ENCODE measurements around the gene CACNA1C. TPM values are rescaled to one million over a fixed set of nuclear protein-coding genes. Genes with fewer than 3 reads are reported as not detected.

CACNA1C gene
- total and polyA plus RNA-seq, 2 of the 4 experiments (the other 2 are of a cell fraction): 1.6 to 2.6 TPM

- H4K8ac ChIP-seq (ENCODE audit: low read depth in 2 of 2, low read length in 2 of 2): peak overlapping the region in 1 of 2 experiments; percentile 10; a peak in 1 of 4 replicates
- POLR2A ChIA-PET (ENCODE audit: unreplicated experiment): no interaction called here
- intact Hi-C loops (cut with micrococcal nuclease): loop anchor here (1.0 kb wide), 1 partner anchor 43 kb away; no protein-coding TSS in a partner anchor
- TF ChIP-seq MAFK (IDR thresholded peaks at IDR 0.05; ENCODE audit: low read depth, low read length) (no peak), CHD1 (IDR thresholded peaks at IDR 0.05; ENCODE audit: low read depth, low read length) (no peak), USF2 (IDR thresholded peaks at IDR 0.05; ENCODE audit: low read depth, low read length) (no peak), CTCF (conservative IDR thresholded peaks at IDR 0.05; ENCODE audit: low read depth, low read length) (no peak), ELK1 (IDR thresholded peaks at IDR 0.05; ENCODE audit: borderline replicate concordance, low read depth, low read length) (no peak), RFX5 (IDR thresholded peaks at IDR 0.05; ENCODE audit: low read depth, low read length) (no peak), MAZ (IDR thresholded peaks at IDR 0.05; ENCODE audit: borderline replicate concordance, low read depth, low read length) (no peak), RCOR1 (IDR thresholded peaks at IDR 0.05; ENCODE audit: insufficient replicate concordance, low read length) (no peak), SMC3 (IDR thresholded peaks at IDR 0.05; ENCODE audit: low read depth, low read length) (no peak), MXI1 (IDR thresholded peaks at IDR 0.05; ENCODE audit: borderline replicate concordance, low read depth, low read length) (no peak), POLR2A (IDR thresholded peaks at IDR 0.05; ENCODE audit: low read depth, low read length) (no peak), NFE2L2 (IDR thresholded peaks at IDR 0.05; ENCODE audit: low read depth, low read length) (no peak), BHLHE40 (IDR thresholded peaks at IDR 0.05; ENCODE audit: low read depth, low read length) (no peak), FOS (IDR thresholded peaks at IDR 0.05; ENCODE audit: low read depth, low read length) (no peak), RAD21 (IDR thresholded peaks at IDR 0.05; ENCODE audit: low read length) (no peak)
Observed at GRCh38 chr12:2290516-2291065, 237.8 kb downstream of the CACNA1C start.

More at GRCh38 chr12:2290516-2291065, 237.8 kb downstream of the CACNA1C start:
- H3K79me1 ChIP-seq (ENCODE audit: low read depth in 1 of 2, low read length in 2 of 2): peaks cover 0 to 19% of the 10 kb centered on the region in 2 experiments; a peak in 1 of 4 replicates
- no peak overlapping the region; the same call in 1 of the 2 replicates for H4K91ac ChIP-seq (ENCODE audit: insufficient read depth, low read depth, low read length)
- no peak overlapping the region for H3K18ac ChIP-seq (ENCODE audit: low read depth, low read length)
- no peak overlapping the region for H3K9ac ChIP-seq (ENCODE audit: low read depth, low read length)
- H2BK120ac ChIP-seq (ENCODE audit: low read depth, low read length): 0 out of 2 replicates have a peak overlapping the region, but pooled peaks have one; percentile 18
- H4K5ac ChIP-seq (ENCODE audit: low read depth, low read length): no peak overlapping the region
- peak overlapping the region; percentile 19; the same call in 1 of the 3 replicates for H2BK15ac ChIP-seq (ENCODE audit: low read depth, low read length)
- CTCF ChIA-PET: interaction anchor here (0.6 to 1.9 kb wide), 3 partner anchors 40 to 206 kb away, joined by 3 to 4 read pairs (median 4); no protein-coding TSS in a partner anchor
- H3K4me3 ChIP-seq (ENCODE audit: insufficient read depth, low read depth, low read length): no peak overlapping the region
- dilution Hi-C loops (cut with HindIII; ENCODE audit: low sequenced_read_pairs, unreplicated experiment): no loop called here
- no peak overlapping the region for H3K56ac ChIP-seq (ENCODE audit: extremely low read depth, insufficient read depth, low read length)
- H3K9me3 ChIP-seq (ENCODE audit: control insufficient read depth, insufficient read depth, low read length): no peaks in the 10 kb centered on the region
- H3K23ac ChIP-seq (ENCODE audit: low read depth, low read length): no peak overlapping the region
- no peak overlapping the region for H2BK5ac ChIP-seq (ENCODE audit: low read depth, low read length, poor library complexity, severe bottlenecking)
- no peaks in the 10 kb centered on the region for H4K20me1 ChIP-seq (ENCODE audit: insufficient read depth, low read length)
- H2AK9ac ChIP-seq (replicated peaks; ENCODE audit: low read depth, low read length, poor library complexity): no peak overlapping the region
- H3K9me1 ChIP-seq (ENCODE audit: insufficient read depth, low read length): peaks cover 26% of the 10 kb centered on the region
- H3K4ac ChIP-seq (ENCODE audit: low read depth, low read length): peak overlapping the region; percentile 33; the same call in 1 of the 2 replicates
- no peak for DNase-seq
- WGBS, 2 experiments (ENCODE audit: extremely low coverage in 2 of 2, insufficient read length in 1 of 2): 60% methylated on average over 2 of the region's 6 CpGs; no CpG with 5 or more reads in 1 of the 2 experiments
- peak overlapping the region; percentile 23; the same call in 1 of the 2 replicates for H2AK5ac ChIP-seq (ENCODE audit: low read depth, low read length)
- ATAC-seq (ENCODE audit: low read depth): no peak
- H3K27ac ChIP-seq (ENCODE audit: insufficient read depth, low read length): no peak overlapping the region
- peaks cover 34% of the 10 kb centered on the region for H3K4me1 ChIP-seq (ENCODE audit: control insufficient read depth, insufficient read depth, low read length)
- peak overlapping the region; percentile 27 for H2AFZ ChIP-seq (replicated peaks; ENCODE audit: low read length, poor library complexity)
- no peaks in the 10 kb centered on the region for H3K36me3 ChIP-seq (ENCODE audit: control insufficient read depth, insufficient read depth, low read length)
- H3K4me2 ChIP-seq (ENCODE audit: low read depth, low read length): no peak overlapping the region
- H2BK20ac ChIP-seq (ENCODE audit: low read depth, low read length): peak overlapping the region; percentile 14; the same call in 1 of the 2 replicates
- in situ Hi-C loops (cut with MboI; ENCODE audit: low sequenced_read_pairs): loop anchor here (25.0 kb wide), 2 partner anchors 478 to 628 kb away; partner anchors contain the start of gene LRTM2
- BruUV-seq (replicated peaks): no TSS peak
- H3K14ac ChIP-seq (replicated peaks; ENCODE audit: low read depth, low read length): no peak overlapping the region
- H3K27me3 ChIP-seq (ENCODE audit: control insufficient read depth, insufficient read depth, low read length): no peaks in the 10 kb centered on the region

Measured in IMR-90 (cell line).